Measurements from ENCODE around the gene BTBD2.

The BTBD2 gene

DNA sequence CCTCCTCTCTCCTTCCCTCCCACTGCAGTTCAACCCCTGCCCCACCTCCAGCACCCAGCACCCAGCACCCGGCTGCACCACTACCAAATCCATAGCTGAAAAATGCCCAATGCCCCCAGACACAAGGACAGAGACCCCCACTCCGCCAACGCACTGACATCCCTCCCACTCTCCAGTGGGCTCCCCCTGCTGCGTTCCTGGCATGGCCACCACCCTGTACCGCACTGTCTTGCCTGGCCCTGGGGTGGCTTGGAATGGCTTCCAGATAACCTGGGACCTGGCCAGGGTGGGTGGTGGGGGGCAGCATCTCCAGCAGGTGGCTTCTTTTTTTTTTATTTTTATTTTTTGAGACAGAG is 41.3 kb upstream of the BTBD2 start:
- no peak for DNase-seq (ENCODE audit: low read depth)
- TF ChIP-seq, protein P1, sequence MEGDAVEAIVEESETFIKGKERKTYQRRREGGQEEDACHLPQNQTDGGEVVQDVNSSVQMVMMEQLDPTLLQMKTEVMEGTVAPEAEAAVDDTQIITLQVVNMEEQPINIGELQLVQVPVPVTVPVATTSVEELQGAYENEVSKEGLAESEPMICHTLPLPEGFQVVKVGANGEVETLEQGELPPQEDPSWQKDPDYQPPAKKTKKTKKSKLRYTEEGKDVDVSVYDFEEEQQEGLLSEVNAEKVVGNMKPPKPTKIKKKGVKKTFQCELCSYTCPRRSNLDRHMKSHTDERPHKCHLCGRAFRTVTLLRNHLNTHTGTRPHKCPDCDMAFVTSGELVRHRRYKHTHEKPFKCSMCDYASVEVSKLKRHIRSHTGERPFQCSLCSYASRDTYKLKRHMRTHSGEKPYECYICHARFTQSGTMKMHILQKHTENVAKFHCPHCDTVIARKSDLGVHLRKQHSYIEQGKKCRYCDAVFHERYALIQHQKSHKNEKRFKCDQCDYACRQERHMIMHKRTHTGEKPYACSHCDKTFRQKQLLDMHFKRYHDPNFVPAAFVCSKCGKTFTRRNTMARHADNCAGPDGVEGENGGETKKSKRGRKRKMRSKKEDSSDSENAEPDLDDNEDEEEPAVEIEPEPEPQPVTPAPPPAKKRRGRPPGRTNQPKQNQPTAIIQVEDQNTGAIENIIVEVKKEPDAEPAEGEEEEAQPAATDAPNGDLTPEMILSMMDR (IDR thresholded peaks at IDR 0.05; ENCODE audit: insufficient read depth, low read depth, low read length, missing control alignments) = no peak
- H3K4me3 ChIP-seq (ENCODE audit: low read depth, low read length) = no peak overlapping the region

GRCh38 chr19:2055931-2056836 is 40.7 kb upstream of the BTBD2 start:
- TF ChIP-seq, protein P1 (IDR thresholded peaks at IDR 0.05; ENCODE audit: insufficient read depth, low read depth, low read length, missing control alignments) = peak; percentile 10
- peak overlapping the region; percentile 56 for H3K4me3 ChIP-seq (ENCODE audit: low read depth, low read length)
- DNase-seq (ENCODE audit: low read depth) = peak; percentile 70

DNA sequence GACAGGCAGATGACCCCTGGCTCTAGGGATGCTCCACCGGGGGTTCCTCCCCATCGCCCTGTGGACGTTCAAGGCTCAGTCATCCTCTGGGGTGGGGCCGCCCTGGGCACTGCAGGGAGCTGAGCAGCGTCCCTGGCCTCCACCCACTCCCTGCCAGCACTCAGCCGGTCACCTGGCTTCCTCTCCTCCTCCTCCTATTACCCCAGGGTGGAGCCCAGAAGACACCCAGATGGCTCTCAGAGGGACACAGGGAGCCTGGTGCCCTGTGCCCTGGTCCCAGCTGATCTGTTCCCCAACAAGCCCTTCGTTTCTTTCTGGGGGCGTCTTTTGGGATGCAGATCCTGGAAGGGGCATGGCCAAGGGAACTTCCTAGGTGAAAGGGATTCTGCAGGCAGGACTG is 39.2 kb upstream of the BTBD2 start:
- TF ChIP-seq, protein P1 (IDR thresholded peaks at IDR 0.05; ENCODE audit: insufficient read depth, low read depth, low read length, missing control alignments) = no peak
- DNase-seq (ENCODE audit: low read depth) = peak; percentile 71
- peak overlapping the region; percentile 55 for H3K4me3 ChIP-seq (ENCODE audit: low read depth, low read length)

DNA sequence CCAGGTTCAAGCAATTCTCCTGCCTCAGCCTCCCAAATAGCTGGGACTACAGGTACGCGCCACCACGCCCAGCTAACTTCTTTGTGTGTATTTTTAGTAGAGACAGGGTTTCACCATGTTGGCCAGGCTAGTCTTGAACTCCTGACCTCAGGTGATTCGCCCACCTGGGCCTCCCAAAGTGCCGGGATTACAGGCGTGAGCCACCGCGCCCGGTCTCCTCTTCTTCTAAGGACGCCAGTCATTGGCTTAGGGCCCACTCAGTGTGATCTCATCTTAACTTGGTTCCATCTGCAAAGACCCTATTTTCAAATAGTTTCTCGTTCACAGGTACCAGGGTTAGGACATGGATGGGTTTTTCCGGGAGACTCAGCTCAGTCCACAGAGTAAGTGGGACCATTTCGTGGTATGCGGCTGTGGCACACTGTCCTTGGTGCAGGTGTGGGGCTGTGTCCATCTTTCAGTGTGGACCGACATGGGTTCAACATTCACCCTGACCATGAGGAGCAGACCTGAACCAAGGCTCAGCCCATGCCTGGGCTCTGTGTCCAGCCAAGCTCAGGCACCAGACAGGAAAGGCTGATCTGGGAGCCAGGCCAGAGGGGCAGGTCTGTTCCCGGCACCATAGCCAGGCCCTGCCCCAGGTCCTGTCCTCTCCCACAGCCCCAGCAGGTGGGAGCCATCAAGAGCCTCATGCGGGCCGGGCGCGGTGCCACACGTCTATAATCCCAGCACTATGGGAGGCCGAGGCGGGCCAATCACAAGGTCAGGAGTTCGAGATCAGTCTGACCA is 38.3 kb upstream of the BTBD2 start:
- H3K4me3 ChIP-seq (ENCODE audit: low read depth, low read length) = peak overlapping the region; percentile 1; the same call in 1 of the 2 replicates
- peak; percentile 36 for DNase-seq (ENCODE audit: low read depth)
- TF ChIP-seq, protein P1 (IDR thresholded peaks at IDR 0.05; ENCODE audit: insufficient read depth, low read depth, low read length, missing control alignments) = no peak

GRCh38 chr19:2051773-2052704 is 36.5 kb upstream of the BTBD2 start:
- TF ChIP-seq, protein P1 (IDR thresholded peaks at IDR 0.05; ENCODE audit: insufficient read depth, low read depth, low read length, missing control alignments) = no peak
- peak; percentile 82 for DNase-seq (ENCODE audit: low read depth)
- peak overlapping the region; percentile 67 for H3K4me3 ChIP-seq (ENCODE audit: low read depth, low read length)
